ENCODE results near the gene PLA2G4B. TPM values are rescaled to one million over a fixed set of nuclear protein-coding genes. Genes with fewer than 3 reads are reported as not detected.

Gene PLA2G4B
- total and polyA plus RNA-seq, 2 of the 8 experiments (the other 6 are each of a cell fraction or from before 2014, with no cell fraction given) = 4.2 to 9.2 TPM

DNA sequence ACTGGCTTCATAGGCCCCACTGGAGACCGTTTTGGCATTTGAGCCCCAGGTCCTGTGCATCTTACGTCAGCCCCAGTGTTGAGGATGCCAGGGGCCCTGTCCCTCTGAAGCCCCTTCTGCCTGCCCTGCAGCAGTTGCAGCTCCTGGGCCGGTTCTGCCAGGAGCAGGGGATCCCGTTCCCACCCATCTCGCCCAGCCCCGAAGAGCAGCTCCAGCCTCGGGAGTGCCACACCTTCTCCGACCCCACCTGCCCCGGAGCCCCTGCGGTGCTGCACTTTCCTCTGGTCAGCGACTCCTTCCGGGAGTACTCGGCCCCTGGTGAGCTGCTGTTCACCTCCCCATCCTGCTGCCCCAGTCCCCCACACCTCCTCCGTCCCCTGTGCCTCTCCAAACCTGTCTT, 8.6 kb downstream of the PLA2G4B start:
- H3K4me1 ChIP-seq (replicated peaks in 1 of 4; ENCODE audit: control insufficient read depth in 3 of 4, insufficient read depth in 4 of 4, low read length in 3 of 4) = no peaks in the 10 kb centered on the region; a peak in 1 of 7 replicates
- FAIRE-seq = no peak
- no peak overlapping the region for H2AK5ac ChIP-seq (ENCODE audit: low read depth, low read length)
- no peak overlapping the region for H4K8ac ChIP-seq (ENCODE audit: extremely low read depth, insufficient read depth, low read length)
- 95% methylated on average over 13 of the region's 14 CpGs; no CpG with 5 or more reads in 1 of the 2 experiments for WGBS, 2 experiments (ENCODE audit: extremely low coverage in 1 of 2, insufficient coverage in 1 of 2, insufficient read length in 1 of 2, insufficient replicate concordance in 2 of 2, low coverage in 1 of 2, low lambda C conversion rate in 2 of 2, missing lambda C conversion rate in 1 of 2)
- H3K4ac ChIP-seq (replicated peaks; ENCODE audit: insufficient read length, low read depth, low read length) = no peak overlapping the region
- no peak overlapping the region for H3K18ac ChIP-seq (ENCODE audit: extremely low read depth, low read length)
- H3K56ac ChIP-seq (replicated peaks; ENCODE audit: insufficient read length, low read depth, low read length) = no peak overlapping the region
- no peaks in the 10 kb centered on the region for H4K20me1 ChIP-seq (replicated peaks in 1 of 2; ENCODE audit: control insufficient read depth in 1 of 2, insufficient read depth in 2 of 2, low read length in 2 of 2)
- no peaks in the 10 kb centered on the region for H3K79me1 ChIP-seq (ENCODE audit: low read depth, low read length)
- ChIA-PET CTCF (ENCODE audit: partially characterized antibody) (interaction anchor here (1.0 to 6.7 kb wide), 5 partner anchors 10 to 34 kb away, joined by 4 to 30 read pairs (median 5); no protein-coding TSS in a partner anchor), POLR2A (ENCODE audit: partially characterized antibody) (interaction anchor here (1.0 to 1.4 kb wide), 4 partner anchors 11 to 34 kb away, joined by 3 to 5 read pairs (median 4); no protein-coding TSS in a partner anchor)
- no peaks in the 10 kb centered on the region for H3K27me3 ChIP-seq (replicated peaks in 1 of 4; ENCODE audit: control insufficient read depth in 3 of 4, extremely low read depth in 1 of 4, insufficient read depth in 3 of 4, low read length in 3 of 4)
- no peaks in the 10 kb centered on the region for H3K9me3 ChIP-seq (ENCODE audit: insufficient read depth in 2 of 2, low read depth in 1 of 2, low read length in 1 of 2)
- H3K14ac ChIP-seq (ENCODE audit: insufficient read length) = no peak overlapping the region
- no peak overlapping the region for H2BK120ac ChIP-seq (replicated peaks; ENCODE audit: low read depth, low read length)
- no peak overlapping the region for H3K4me2 ChIP-seq (ENCODE audit: insufficient read depth in 1 of 2, low read depth in 2 of 2, low read length in 2 of 2)
- no peak overlapping the region for H2BK15ac ChIP-seq (ENCODE audit: low read length)
- no peaks in the 10 kb centered on the region for H3K79me2 ChIP-seq (ENCODE audit: control insufficient read depth in 1 of 2, insufficient read depth in 2 of 2, low read length in 2 of 2)
- no peak overlapping the region for H3K27ac ChIP-seq (ENCODE audit: low read depth, low read length)
- H3K23me2 ChIP-seq (ENCODE audit: low read depth, low read length) = 0 out of 2 replicates have a peak, but pooled peaks cover 2% of the 10 kb centered on the region
- no peak overlapping the region for H4K5ac ChIP-seq (ENCODE audit: insufficient read length, low read depth, low read length)
- H3K9ac ChIP-seq (replicated peaks in 1 of 4; ENCODE audit: extremely low read depth in 1 of 4, low read depth in 3 of 4, low read length in 3 of 4) = no peak overlapping the region
- DNase-seq (ENCODE audit: low read depth in 1 of 2, low spot score in 2 of 2) = no peak
- H3K4me3 ChIP-seq (ENCODE audit: extremely low read depth in 1 of 4, insufficient read depth in 2 of 4, low read depth in 3 of 4, low read length in 4 of 4) = no peak overlapping the region
- H2AFZ ChIP-seq (ENCODE audit: low read length) = no peak overlapping the region
- H3K36me3 ChIP-seq (ENCODE audit: control insufficient read depth in 2 of 4, insufficient read depth in 4 of 4, low read length in 3 of 4) = peaks cover 0 to 7% (median 2%) of the 10 kb centered on the region in 4 experiments; a peak in 3 of 8 replicates
- H4K91ac ChIP-seq (replicated peaks; ENCODE audit: insufficient read length, low read length) = no peak overlapping the region
- no peak overlapping the region for H2BK12ac ChIP-seq (ENCODE audit: low read depth, low read length)
- H3K23ac ChIP-seq (ENCODE audit: insufficient read length) = no peak overlapping the region
- no peak overlapping the region for H2BK5ac ChIP-seq (ENCODE audit: low read depth, low read length)
- H2BK20ac ChIP-seq (ENCODE audit: low read length) = no peak overlapping the region
- TF ChIP-seq CREB1 (IDR thresholded peaks at IDR 0.05) = no peak
- TF ChIP-seq HDAC2 (IDR thresholded peaks at IDR 0.05; ENCODE audit: borderline replicate concordance in 1 of 2, low read depth in 2 of 2, low read length in 2 of 2) = no peak
- no peak for TF ChIP-seq CHD2 (IDR thresholded peaks at IDR 0.05; ENCODE audit: low read length)
- no peak for TF ChIP-seq RXRA (IDR thresholded peaks at IDR 0.05; ENCODE audit: insufficient read depth, low read depth, low read length)
- TF ChIP-seq YY1 (IDR thresholded peaks at IDR 0.05; ENCODE audit: low read depth, low read length) = no peak
- TF ChIP-seq CHD1 (IDR thresholded peaks at IDR 0.05; ENCODE audit: low read depth, low read length) = no peak
- no peak for TF ChIP-seq EGR1 (IDR thresholded peaks at IDR 0.05; ENCODE audit: borderline replicate concordance, low read depth, low read length)
- TF ChIP-seq ASH2L (IDR thresholded peaks at IDR 0.05; ENCODE audit: low read length) = no peak
- TF ChIP-seq, protein P1, sequence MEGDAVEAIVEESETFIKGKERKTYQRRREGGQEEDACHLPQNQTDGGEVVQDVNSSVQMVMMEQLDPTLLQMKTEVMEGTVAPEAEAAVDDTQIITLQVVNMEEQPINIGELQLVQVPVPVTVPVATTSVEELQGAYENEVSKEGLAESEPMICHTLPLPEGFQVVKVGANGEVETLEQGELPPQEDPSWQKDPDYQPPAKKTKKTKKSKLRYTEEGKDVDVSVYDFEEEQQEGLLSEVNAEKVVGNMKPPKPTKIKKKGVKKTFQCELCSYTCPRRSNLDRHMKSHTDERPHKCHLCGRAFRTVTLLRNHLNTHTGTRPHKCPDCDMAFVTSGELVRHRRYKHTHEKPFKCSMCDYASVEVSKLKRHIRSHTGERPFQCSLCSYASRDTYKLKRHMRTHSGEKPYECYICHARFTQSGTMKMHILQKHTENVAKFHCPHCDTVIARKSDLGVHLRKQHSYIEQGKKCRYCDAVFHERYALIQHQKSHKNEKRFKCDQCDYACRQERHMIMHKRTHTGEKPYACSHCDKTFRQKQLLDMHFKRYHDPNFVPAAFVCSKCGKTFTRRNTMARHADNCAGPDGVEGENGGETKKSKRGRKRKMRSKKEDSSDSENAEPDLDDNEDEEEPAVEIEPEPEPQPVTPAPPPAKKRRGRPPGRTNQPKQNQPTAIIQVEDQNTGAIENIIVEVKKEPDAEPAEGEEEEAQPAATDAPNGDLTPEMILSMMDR (IDR thresholded peaks at IDR 0.05; ENCODE audit: control extremely low read depth in 1 of 3, insufficient read depth in 1 of 3, low read depth in 1 of 3, low read length in 3 of 3) = no peak
- TF ChIP-seq KDM4A (IDR thresholded peaks at IDR 0.05; ENCODE audit: low read depth, low read length, severe bottlenecking) = no peak
- TF ChIP-seq JUND (IDR thresholded peaks at IDR 0.05; ENCODE audit: low read length) = no peak
- TF ChIP-seq TAF1 (IDR thresholded peaks at IDR 0.05; ENCODE audit: low read depth, low read length) = no peak
- TF ChIP-seq MAFK (IDR thresholded peaks at IDR 0.05; ENCODE audit: low read depth, low read length) = no peak
